Amniotic stem cell (primary cell): Measurements from ENCODE around the gene SLCO3A1.

Source experiments
- DNase-seq: peaks from one replicate; lab custom pipeline; 2025; lab: John Stamatoyannopoulos, UW

SLCO3A1 gene

GRCh38 chr15:92100751-92101150 lies 247.2 kb downstream of the SLCO3A1 start:
- no peak for DNase-seq

DNA sequence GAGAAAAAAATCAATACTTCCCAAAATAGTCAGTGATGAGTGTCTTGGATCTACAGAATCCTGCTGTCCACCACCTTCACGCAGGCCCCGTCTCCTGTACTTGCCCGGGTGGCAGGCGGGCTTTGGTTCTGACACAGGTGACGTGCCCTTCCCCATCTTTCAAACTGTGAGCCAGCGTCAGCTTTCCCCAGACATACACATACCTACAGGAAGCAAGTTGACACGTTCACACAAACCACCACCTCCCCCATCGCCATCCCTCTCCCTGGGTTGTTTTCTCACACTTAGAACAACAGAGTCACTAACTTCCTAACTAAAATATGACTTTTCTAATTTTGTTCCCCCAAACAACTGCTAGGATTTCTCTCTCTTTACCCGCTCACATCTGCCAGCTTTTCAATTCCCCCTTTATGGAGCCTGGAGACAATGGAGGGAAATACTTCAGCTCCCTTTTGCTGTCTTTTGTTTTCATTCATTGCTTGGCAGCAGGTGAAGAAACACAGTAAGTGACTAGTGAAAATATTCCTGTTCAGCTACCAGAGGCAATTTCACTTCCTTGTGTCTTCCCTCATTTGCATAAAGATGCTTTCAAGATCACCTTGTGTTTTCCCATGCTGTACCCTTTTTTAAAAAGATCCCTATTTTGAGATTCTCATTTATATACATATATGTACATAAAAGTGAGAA lies 248.3 kb downstream of the SLCO3A1 start:
- DNase-seq, result no peak

GRCh38 chr15:92102395-92102755 lies 248.9 kb downstream of the SLCO3A1 start:
- DNase-seq, result no peak

- no peak for DNase-seq
These were observed 250.6 kb downstream of the SLCO3A1 start for GRCh38 chr15:92104072-92104471.

DNA sequence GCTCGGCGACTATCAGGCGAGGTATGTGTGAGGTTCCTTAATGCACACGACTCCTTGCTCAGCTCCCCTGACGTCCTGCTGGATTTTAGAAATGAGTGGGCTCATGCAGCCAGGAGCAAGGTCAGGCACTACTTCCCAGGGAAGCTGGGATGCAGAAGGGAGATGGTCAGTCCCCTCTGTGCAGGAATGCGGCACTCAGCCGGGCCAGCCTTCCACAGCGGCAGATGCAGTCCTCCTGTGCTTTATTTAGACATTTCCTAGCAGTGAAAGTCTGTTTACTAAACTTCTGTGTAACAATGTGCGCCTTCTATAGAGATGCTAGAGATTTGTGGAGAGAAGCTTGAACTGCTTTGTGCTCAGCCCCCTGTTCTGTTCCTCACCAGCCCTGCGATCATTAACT lies 252.1 kb downstream of the SLCO3A1 start:
- no peak for DNase-seq

DNA sequence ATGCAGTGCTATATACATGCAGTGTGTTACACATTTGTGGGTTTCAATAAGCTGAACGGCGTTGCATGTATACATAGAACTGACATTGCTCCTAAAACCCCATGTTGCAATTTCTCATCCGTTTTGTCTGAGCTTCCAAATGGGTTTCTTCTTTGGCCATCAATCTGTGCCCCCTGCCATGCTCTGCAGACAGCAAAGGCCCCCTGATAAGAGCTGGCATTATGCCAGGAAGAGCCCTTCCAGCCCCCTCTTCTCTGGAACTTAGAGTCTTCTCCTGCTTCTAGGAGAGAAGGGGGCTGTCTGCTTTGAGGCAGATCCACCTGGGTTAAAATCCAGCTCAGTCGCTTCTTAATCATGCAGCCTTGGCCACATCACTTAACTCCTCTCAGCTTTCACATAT lies 254.0 kb downstream of the SLCO3A1 start:
- no peak for DNase-seq

GRCh38 chr15:92109191-92109873 lies 255.8 kb downstream of the SLCO3A1 start:
- DNase-seq, result no peak

GRCh38 chr15:92111291-92111690 lies 257.8 kb downstream of the SLCO3A1 start:
- no peak for DNase-seq

GRCh38 chr15:92111751-92112150 lies 258.2 kb downstream of the SLCO3A1 start:
- DNase-seq, result no peak

- no peak for DNase-seq
These were observed 258.7 kb downstream of the SLCO3A1 start for GRCh38 chr15:92112180-92112579.

DNA sequence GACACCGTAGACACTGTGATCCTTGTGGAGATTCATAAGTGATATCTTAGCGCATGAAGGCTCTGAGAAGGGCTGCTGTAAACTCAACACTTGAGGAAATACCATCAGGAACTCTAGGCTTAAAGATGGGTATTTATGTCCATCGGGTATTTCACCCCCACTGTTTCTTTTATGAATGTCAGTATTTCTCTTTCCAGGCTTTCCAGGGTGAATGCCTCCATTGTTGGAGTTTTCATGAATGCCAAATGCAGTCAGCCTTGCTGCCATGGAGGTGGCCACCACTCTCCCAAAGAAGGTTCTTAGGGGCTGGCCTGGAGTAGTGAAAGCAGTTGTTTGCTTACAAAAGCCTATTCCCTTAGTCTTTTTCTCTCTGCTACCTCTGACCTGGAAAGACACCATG lies 259.2 kb downstream of the SLCO3A1 start:
- DNase-seq, result no peak

DNA sequence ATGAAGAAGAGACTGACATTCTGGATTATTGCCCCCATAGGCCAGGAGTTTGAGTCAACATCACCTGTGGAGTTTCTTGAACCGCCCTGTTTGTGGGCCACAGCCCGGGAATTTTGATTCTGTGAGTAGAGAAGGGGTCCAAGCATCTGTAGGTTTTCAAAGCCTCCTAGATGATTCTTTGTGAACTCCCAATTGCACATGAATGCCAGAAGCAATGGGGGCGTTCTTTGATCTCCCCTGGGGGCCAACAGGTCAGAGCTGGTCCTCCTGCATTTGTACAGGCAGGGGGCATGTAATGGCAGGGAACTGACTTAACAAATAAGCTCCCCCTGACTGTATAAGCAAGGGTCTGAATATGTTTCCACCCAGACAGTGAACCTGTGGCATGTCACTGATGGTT lies 260.3 kb downstream of the SLCO3A1 start:
- no peak for DNase-seq

DNA sequence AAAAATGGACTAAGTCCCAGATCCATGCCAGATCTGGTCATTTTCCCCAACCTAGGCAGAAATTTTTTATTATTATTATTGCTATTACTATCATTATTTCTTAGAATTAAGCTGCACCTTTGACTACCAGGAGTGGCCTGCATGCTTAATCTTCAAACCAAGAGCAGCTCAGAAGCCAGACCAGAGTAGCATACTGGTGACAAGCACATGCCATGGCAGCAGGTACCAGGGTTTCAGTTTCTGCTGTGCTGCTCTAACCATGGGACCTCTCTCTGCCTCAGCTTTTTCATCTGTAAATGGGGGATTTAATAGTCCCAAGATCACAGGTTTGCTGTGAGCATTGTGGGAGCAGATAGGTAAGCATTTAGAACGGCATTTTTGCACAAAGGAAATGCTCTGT lies 262.3 kb downstream of the SLCO3A1 start:
- no peak for DNase-seq

DNA sequence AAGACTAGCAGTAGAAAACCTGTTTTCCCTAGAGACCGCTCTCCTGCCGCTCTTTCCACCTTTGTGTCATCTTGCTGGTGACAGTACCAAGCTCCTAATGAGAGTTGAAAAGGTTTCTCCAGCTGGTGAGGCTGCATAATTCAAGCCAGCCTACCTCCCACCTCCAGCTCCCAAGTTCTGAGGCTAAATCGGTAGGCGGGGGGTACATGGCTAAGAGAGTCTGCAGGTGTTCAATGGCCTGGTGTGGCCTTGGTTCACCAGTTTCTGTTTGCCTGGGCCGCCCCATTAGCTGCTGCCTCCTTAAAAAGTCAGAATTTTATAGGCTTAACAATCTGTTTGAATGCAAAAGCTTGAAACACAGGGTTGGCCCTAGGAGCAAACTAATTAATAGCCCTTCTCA lies 262.8 kb downstream of the SLCO3A1 start:
- no peak for DNase-seq

DNA sequence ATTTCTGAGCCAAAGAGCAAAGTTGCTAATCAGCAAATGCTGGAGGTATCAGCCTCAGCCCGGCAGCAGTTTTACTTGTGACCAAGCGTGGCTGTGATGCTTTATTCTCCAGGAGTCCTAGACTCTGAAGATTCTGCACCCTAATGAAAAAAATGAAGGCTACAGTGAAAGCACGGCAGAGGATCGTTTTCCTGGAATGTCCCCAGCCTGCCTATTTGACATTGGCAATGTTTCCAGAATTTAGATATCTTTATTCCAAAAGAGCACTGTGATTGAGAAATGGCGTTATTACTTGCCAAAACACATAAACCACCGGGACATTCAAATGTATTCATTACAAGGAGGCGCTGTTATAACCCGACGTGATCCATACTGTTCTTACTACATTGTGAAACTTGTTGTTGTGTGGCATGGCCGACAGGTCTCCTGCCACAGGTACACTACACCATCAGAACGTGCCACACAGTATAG lies 263.8 kb downstream of the SLCO3A1 start:
- no peak for DNase-seq

DNA sequence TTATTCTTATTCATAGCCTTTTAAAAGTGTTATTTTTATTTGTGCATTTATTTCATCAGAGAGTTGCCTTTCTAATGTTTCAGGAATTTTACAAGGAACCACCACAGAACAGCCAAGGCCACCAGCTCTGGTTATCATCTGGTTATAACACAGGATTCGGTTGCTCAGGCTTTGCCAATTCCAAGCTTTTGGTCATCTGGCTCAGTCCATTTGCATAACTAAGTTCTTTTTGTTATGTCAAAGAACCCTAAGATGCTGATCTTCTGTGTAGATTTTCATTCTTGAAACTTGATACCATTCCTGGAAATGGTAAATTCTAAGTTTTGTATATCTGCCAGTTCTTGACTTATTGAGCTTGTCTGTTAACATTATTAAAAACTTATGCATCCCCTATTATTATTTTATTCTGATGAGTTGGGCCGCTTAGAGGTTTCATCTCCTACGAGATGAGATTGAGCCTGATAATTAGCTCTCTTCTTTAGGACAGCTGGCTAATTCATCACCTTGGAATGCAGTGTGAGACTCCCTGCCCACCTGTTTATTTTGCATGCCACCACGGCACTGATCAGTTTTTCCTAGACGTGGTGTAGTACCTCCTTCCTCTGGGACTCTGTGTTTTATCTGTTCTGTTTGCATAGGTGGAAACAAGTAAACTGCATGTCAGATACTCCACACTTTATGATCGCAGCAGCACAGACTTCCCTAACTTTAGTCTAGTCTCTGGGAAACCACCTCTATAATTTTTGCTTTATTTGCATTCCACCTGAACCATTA lies 264.8 kb downstream of the SLCO3A1 start:
- DNase-seq, result no peak

DNA sequence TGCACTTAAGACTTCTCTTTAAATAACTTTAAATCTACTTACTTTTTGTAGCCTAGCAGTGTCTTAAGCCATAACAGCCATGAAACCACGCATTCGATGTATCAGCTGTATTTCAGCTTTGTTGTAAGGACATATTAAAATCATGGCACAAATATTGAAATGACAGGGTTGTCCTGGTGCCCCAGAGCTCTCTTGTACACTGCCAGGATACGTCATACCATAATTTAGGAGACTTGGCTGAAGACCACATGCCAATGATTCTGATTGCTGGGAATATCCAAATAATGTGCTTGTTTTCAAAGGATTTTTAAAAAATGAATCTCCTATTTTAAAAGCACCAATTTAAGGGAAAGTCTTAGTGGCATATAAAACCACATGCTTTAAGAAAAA lies 265.4 kb downstream of the SLCO3A1 start:
- DNase-seq, result no peak

- no peak for DNase-seq
These were observed 266.7 kb downstream of the SLCO3A1 start for GRCh38 chr15:92120094-92120795.

DNA sequence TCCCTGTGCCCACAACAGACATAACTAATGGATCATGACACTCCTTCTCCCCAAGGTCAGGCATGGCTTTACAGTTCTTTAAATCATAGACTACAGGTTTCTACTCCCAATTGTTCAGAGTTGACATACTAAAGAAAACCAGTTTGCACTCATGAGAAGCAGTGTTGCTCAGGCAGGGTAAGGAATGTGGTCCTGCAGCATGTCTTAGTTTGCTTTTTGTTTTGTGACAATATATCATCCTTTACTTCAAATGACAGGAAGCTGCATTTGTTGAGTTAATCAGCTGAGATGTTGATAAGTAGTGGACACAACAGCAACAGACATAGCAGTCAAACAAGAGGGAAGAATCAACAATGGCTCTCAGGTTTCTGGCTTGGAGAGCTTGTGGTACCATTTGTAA lies 267.5 kb downstream of the SLCO3A1 start:
- DNase-seq, result no peak

DNA sequence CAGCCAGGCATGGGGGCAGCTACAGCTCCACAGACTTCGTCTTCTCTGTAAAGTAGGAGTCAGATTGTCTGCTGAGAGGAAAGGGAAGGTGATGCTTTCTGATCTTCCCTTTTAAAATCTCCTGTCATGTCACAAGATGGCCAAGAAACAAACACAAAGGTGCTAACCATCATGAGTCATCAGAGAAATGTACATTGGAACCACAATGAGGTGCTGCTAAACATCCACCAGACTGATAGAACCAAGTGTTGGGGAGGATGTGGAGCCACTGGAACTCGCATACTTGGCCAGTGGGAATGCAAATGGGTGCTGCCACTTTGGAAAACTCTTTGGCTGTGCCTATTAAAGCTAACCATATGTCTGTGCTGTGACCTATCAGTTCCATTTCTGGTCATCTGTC lies 268.8 kb downstream of the SLCO3A1 start:
- no peak for DNase-seq

DNA sequence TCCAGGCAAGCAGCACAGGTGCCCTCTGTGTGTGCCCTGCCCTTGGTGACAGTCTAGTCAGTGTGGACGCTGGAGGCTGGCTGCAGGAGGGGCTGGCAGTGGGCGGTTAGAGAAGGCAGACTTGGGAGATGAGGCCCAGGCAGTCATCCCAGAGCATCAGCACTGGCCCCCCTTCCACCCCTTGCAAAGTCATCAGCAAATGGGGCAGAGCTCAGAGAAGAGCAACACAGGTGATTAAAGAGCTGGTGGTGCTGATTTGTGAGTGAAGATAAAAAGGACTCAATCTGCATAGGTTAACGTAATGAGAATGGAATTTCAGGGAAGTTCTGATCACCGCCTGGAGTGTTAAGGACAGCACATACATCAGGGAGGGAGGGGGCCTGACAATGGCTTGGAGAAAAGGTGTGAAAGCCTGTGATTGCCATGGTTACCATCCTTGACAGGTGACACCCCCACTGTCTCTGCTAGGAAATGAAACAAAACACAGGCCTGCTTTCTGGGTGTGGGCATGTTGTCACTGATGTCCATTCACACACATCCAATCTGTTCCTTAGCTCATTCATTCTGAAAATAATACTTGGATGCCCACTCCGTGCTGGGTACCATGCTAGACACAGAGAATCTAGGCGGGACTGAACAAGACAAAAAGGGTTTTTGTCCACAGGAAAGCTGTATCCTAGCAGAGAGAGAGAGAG lies 270.6 kb downstream of the SLCO3A1 start:
- no peak for DNase-seq

DNA sequence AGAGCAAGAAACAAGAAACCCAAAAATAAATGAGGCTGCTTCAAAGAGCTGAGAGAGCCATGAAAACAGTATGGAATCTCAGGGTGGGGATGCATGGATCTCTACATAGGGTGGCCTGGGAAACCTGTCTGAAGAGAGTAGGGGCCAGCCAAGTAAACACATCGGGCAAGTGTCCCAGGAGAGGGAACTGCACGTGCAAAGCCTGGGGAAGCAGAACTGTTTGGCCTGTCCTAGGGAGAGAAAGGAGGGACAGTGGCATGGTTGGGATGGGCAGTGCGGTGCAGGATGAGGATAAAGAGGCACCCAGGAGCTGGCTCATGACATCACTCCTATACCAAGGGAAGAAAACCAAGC lies 271.1 kb downstream of the SLCO3A1 start:
- DNase-seq, result no peak
